Subcutaneous abdominal adipose tissue (tissue), 5 donors: ENCODE results near the gene NF2.

Source experiments
- H3K27ac ChIP-seq: one replicate; pipeline ENCODE4 v1.7.0; 2013; ENCODE audit warnings: low read depth, mild to moderate bottlenecking, inconsistent platforms, low read length, moderate library complexity
- H3K27me3 ChIP-seq, 5 donors: one replicate each; pipeline ENCODE4 v1.7.0; 2013; ENCODE audit warnings: low read length in 5 of 5, inconsistent platforms in 1 of 5; ENCODE audit not compliant: control insufficient read depth in 5 of 5, insufficient read depth in 4 of 5
- H3K36me3 ChIP-seq, 5 donors: one replicate each; pipeline ENCODE4 v1.7.0; 2013; ENCODE audit warnings: low read length in 5 of 5; ENCODE audit not compliant: control insufficient read depth in 5 of 5, insufficient read depth in 5 of 5
- H3K4me1 ChIP-seq, 5 donors: one replicate each; pipeline ENCODE4 v1.7.0; 2013; ENCODE audit warnings: low read length in 5 of 5, mild to moderate bottlenecking in 3 of 5, moderate library complexity in 1 of 5; ENCODE audit not compliant: control insufficient read depth in 5 of 5, insufficient read depth in 5 of 5
- H3K4me3 ChIP-seq, 5 donors: one replicate each; pipeline ENCODE4 v1.7.0; 2013; ENCODE audit warnings: low read length in 5 of 5, low read depth in 1 of 5
- H3K9ac ChIP-seq, 5 donors: one replicate each; pipeline ENCODE4 v1.7.0; 2013; ENCODE audit warnings: low read length in 5 of 5, mild to moderate bottlenecking in 4 of 5, moderate library complexity in 3 of 5
- H3K9me3 ChIP-seq, 5 donors: one replicate each; pipeline ENCODE4 v1.7.0; 2013; ENCODE audit warnings: low read length in 5 of 5; ENCODE audit not compliant: control insufficient read depth in 5 of 5
- donor health status: healthy.
- donor health status: healthy.
- donor health status: healthy.
- donor health status: healthy.
- donor health status: healthy.

The NF2 gene

DNA sequence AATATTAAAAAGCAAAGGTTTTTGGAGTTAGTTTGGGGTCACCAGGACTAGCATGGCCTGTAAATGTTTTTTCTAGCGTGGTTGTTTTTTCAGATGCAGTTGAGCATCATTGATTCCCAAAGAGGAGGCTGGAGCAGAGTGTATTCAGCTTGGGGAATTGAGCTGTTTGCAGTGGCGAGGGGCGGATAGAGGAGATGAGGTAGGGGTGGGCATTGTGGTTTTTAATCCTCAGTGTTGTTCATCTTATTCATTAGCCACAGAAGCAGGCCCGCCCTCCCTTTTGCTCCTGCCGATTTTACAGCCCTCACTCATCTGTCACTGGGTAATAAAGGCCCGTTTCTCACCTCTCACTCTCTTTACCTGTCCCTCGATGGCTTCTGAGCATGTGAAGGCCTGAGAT, 51.4 kb downstream of the NF2 start:
- Histone ChIP-seq H3K9ac (no peak overlapping the region), H3K27me3 (no peaks in the 10 kb centered on the region), H3K4me1 (peaks cover 0 to 6% (median 0%) of the 10 kb centered on the region in 5 donors), H3K4me3 (no peak overlapping the region), H3K36me3 (peaks cover 16 to 30% (median 27%) of the 10 kb centered on the region in 5 donors), H3K9me3 (no peaks in the 10 kb centered on the region), H3K27ac (no peak overlapping the region)

DNA sequence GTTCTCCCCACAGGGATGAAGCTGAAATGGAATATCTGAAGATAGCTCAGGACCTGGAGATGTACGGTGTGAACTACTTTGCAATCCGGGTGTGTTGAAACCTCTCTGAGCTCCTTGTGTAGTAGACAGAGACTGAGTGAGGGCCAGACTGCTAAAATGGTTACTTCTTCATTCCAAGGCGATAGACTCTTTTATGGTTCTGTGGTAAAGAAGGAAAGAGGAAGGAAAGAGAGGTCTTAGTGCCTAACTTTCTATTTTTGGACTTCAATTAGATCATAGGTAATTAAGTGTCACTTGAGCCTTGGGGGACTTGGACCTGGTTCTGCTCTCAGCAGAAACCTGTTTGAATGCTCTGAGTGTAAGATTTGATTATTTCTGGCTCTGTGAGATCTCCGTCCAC, 54.7 kb downstream of the NF2 start:
- no peak overlapping the region for H3K9ac ChIP-seq
- H3K27me3 ChIP-seq: no peaks in the 10 kb centered on the region
- no peak overlapping the region for H3K27ac ChIP-seq
- H3K4me1 ChIP-seq: peaks cover 0 to 6% (median under 1%) of the 10 kb centered on the region in 5 donors
- no peak overlapping the region for H3K4me3 ChIP-seq
- peaks cover 19 to 55% (median 43%) of the 10 kb centered on the region in 5 donors for H3K36me3 ChIP-seq
- H3K9me3 ChIP-seq: no peaks in the 10 kb centered on the region

DNA sequence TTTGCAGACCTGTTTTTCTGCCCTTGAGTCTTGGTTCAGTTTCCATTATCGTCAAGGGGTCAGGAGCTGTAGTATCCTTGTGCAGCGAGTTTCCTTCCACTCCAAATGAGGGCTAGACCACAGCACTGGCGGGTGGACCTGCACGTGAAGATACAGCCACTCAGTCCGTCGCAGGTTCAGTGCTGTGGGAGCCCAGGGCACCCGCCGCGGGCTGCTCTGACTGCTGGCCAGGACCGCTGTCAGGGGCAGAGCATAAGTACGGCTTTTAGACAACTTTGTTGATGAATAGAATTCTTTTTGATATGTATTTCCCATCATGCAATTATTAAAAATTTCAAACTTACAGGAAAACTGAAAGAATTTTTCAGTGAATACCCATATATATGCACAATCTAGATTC, 56.6 kb downstream of the NF2 start:
- Histone ChIP-seq H3K4me3 (no peak overlapping the region), H3K27ac (no peak overlapping the region), H3K4me1 (peaks cover 0 to 9% (median 5%) of the 10 kb centered on the region in 5 donors), H3K27me3 (no peaks in the 10 kb centered on the region), H3K9ac (no peak overlapping the region), H3K9me3 (no peaks in the 10 kb centered on the region), H3K36me3 (peaks cover 15 to 67% (median 43%) of the 10 kb centered on the region in 5 donors)

DNA sequence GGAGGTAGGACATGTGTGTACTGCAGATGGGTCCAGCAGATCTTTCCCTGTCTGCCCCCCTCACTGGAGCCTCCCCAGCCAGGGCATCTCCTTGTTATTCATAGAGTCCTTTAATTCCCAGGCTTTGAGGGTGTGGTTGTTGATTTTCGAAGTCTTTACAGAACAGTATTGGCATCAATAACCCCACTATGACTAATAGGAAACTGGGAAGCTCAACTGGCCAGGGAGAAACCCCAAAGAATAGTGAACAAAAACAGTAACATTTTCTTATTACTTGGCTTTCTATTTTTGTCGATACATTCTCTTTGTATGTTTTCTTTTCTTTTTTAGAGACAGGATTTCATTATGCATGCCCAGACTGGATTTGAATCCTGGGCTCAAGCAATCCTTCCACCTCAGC, 57.9 kb downstream of the NF2 start:
- H3K27ac ChIP-seq: no peak overlapping the region

DNA sequence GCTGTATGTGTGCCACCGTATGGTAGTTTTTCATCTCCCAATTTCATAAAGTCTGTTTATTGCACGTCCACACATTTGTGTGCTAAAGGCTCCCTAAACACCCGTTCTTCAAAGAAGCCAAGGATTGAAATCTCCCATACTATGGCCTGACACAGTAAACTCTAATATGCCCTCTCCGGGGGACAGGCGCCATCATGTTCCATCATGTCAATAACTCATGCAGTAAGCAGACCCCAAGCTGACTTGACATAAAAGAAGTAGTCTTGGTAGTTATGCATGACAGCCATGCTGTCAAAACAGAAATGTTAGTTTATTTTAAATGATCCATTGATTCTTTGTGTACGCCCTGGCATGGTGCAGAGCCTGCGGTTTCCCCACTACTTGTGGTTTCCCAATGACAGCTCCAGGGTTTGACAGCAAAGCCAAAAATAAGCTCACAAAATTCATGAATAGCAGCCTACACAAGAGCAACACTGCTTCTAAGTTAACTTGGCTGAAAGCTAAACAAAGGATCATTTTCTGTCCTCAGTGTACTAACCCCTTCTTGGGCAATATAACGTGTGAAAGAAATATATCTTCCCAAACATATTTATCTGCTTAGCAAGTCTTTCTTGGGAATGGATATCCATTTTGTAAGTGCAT, 59.9 kb downstream of the NF2 start:
- Histone ChIP-seq H3K9me3 (no peaks in the 10 kb centered on the region), H3K4me3 (no peak overlapping the region), H3K27me3 (no peaks in the 10 kb centered on the region), H3K9ac (no peak overlapping the region), H3K4me1 (peaks cover 0 to 6% (median 3%) of the 10 kb centered on the region in 5 donors), H3K36me3 (peaks cover 10 to 63% (median 40%) of the 10 kb centered on the region in 5 donors), H3K27ac (no peak overlapping the region)

More for the DNA sequence above, 57.9 kb downstream of the NF2 start:
- Histone ChIP-seq H3K27me3 (no peaks in the 10 kb centered on the region), H3K9ac (no peak overlapping the region), H3K36me3 (peaks cover 15 to 63% (median 40%) of the 10 kb centered on the region in 5 donors), H3K4me3 (no peak overlapping the region), H3K9me3 (no peaks in the 10 kb centered on the region), H3K4me1 (peaks cover 0 to 9% (median 5%) of the 10 kb centered on the region in 5 donors)

DNA sequence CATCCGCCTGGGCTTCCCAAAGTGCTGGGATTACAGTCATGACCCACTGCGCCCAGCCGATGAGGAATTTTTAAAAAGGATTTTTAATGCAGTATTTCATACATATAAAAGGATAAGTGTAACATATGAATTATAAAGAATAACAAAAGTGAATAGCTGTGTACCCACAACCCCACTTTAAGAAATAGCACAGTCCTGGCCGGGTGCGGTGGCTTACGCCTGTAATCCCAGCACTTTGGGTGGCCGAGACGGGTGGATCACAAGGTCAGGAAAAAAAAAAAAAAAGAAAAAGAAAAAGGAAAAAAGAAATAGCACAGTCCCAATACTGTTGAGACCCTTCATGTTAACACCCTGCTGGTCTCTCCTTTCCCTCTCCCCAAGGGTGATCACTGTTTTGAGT, 62.1 kb downstream of the NF2 start:
- Histone ChIP-seq H3K36me3 (peaks cover 2 to 70% (median 47%) of the 10 kb centered on the region in 5 donors), H3K27me3 (no peaks in the 10 kb centered on the region), H3K9ac (no peak overlapping the region), H3K4me3 (no peak overlapping the region), H3K4me1 (peaks cover 0 to 6% (median 3%) of the 10 kb centered on the region in 5 donors), H3K9me3 (no peaks in the 10 kb centered on the region), H3K27ac (no peak overlapping the region)

DNA sequence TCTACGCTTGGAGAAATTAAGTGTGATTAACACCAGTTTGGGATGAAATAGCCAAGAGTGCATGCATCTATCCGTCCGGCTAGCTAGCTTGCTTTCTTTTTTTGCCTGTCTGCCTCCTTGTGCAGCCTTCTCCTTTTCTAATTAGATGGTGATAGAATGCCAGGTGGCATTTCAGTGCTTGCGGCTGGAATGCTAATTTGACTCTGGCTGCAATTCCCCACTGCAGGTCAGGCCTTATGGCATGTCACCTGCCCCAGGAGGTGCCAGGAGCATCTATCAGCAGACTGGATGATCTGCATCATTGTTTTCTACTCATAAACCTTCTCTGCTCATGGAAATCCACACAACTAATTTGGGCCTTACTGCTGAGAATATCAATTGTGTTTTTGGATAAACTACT, 65.2 kb downstream of the NF2 start:
- Histone ChIP-seq H3K9me3 (no peaks in the 10 kb centered on the region), H3K27me3 (no peaks in the 10 kb centered on the region), H3K4me1 (peaks cover 0 to 6% (median 0%) of the 10 kb centered on the region in 5 donors), H3K27ac (no peak overlapping the region), H3K36me3 (peaks cover 2 to 67% (median 55%) of the 10 kb centered on the region in 5 donors), H3K9ac (no peak overlapping the region), H3K4me3 (no peak overlapping the region)

DNA sequence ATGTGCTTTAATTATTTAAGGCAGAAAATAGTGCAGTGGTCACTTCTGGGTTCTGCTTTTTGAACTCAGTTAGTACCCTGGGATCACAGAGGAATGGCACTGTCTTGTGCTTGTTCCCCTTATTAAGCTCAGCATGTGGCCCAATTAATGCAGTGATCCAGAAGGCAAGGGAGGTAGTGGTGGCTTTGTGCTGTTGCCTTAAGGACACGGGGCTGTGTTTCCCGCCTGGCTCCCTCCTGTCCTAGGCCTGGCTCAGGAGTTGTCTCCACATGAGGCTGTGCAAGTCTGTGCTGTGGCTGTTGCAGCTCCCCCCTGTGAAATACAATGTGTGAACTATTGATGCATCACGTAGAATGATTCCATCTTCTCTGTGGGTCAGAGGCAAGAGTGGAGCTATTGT, 67.2 kb downstream of the NF2 start:
- Histone ChIP-seq H3K9me3 (no peaks in the 10 kb centered on the region), H3K4me1 (no peaks in the 10 kb centered on the region), H3K9ac (no peak overlapping the region), H3K27me3 (no peaks in the 10 kb centered on the region), H3K36me3 (peaks cover 6 to 72% (median 67%) of the 10 kb centered on the region in 5 donors), H3K27ac (no peak overlapping the region), H3K4me3 (no peak overlapping the region)

DNA sequence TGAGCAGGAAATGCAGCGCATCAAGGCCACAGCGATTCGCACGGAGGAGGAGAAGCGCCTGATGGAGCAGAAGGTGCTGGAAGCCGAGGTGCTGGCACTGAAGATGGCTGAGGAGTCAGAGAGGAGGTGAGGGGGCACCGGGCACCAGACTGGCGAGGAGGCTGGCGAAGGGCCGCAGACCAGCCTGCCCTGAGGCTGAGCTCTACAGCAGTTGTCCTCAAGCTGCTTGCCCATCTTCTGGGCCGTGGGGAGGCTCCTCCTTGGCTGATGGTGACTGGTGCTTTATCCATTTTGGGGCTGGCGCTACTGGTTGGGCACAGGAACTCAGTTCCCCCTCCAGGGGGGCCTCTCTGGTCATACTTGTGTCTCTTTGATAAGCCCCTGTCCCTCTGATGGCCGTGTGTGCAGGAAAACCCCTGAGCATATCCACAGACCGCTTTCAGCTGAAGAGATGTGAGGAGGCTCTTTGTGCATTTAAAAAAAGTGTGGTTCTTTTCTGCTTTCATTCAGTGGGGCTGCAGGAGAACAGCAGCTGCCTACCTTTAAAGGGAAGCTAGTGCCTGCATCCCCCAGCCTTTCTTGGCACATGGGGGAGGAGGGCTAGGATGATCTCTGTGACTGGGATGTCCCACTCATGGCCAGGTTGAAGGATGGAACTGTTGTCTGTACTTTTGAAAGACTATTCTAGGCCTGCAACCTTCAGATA, 70.1 kb downstream of the NF2 start:
- Histone ChIP-seq H3K4me3 (no peak overlapping the region), H3K9me3 (no peaks in the 10 kb centered on the region), H3K27ac (no peak overlapping the region), H3K27me3 (no peaks in the 10 kb centered on the region), H3K9ac (no peak overlapping the region), H3K4me1 (no peaks in the 10 kb centered on the region), H3K36me3 (peaks cover 5 to 91% (median 84%) of the 10 kb centered on the region in 5 donors)

DNA sequence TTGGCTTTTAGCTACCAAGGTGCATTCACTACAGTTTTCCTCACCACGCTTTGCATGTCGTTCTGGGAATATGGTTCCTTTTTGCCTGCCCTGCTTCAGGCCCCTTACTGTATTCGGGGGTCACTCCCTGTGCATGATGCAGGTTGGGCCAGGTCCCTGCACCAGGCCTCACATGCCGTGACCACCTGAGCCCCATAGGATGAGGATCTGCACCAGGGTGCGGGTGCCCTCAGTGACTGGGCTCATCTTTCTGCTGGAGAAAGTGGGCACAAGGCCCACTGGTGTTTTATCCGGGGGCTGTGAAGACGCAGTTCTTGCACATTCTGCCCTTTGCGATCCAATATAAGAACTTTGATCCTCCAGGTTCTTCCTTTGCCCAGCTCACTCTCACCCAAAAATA, 70.7 kb downstream of the NF2 start:
- peaks cover 4 to 91% (median 84%) of the 10 kb centered on the region in 5 donors for H3K36me3 ChIP-seq
- no peak overlapping the region for H3K27ac ChIP-seq
- H3K4me3 ChIP-seq: no peak overlapping the region
- H3K4me1 ChIP-seq: no peaks in the 10 kb centered on the region
- H3K27me3 ChIP-seq: no peaks in the 10 kb centered on the region
- H3K9ac ChIP-seq: no peak overlapping the region
- H3K9me3 ChIP-seq: no peaks in the 10 kb centered on the region
